SK-N-SH treated with all-trans-retinoic acid at 6 μM for 48 hours (cell line): ENCODE measurements around the gene ARTN.

ENCODE experiments used
- ATAC-seq: fragments of 200-7000 bp; cut with Tn5 transposase; 3 replicates; pipeline ENCODE4 v1.9.1; 2020; ENCODE audit warnings: mild to moderate bottlenecking, moderate library complexity
- ARNTL ChIP-seq: fragments of 450-650 bp; formaldehyde crosslinking; IDR thresholded peaks from 2 replicates; pipeline ENCODE4 v1.5.0; 2020; ENCODE audit warnings: low read depth, mild to moderate bottlenecking, moderate library complexity, borderline replicate concordance
- CREB5 ChIP-seq: fragments of 250-450 bp; sonication (Bioruptor Pico); IDR thresholded peaks from 2 replicates; pipeline ENCODE4 v1.5.1; 2020; ENCODE audit warnings: low read depth, mild to moderate bottlenecking, moderate library complexity
- CSDC2 ChIP-seq: fragments of 250-450 bp; sonication (Bioruptor Pico); IDR thresholded peaks from 2 replicates; pipeline ENCODE4 v1.5.0; 2020; ENCODE audit warnings: mild to moderate bottlenecking, moderate library complexity
- ESRRG ChIP-seq: fragments of 250-450 bp; sonication (Bioruptor Pico); IDR thresholded peaks from 2 replicates; pipeline ENCODE4 v1.6.1; 2021; ENCODE audit warnings: mild to moderate bottlenecking
- ISL1 ChIP-seq: fragments of 250-450 bp; sonication (Bioruptor Pico); IDR thresholded peaks from 2 replicates; pipeline ENCODE4 v2.1.2; 2022; ENCODE audit warnings: mild to moderate bottlenecking, moderate library complexity
- OSR1 ChIP-seq: fragments of 250-450 bp; sonication (Bioruptor Pico); IDR thresholded peaks from 2 replicates; pipeline ENCODE4 v1.8.0; 2022; ENCODE audit warnings: moderate library complexity, mild to moderate bottlenecking, inconsistent platforms
- PPARA ChIP-seq: fragments of 250-450 bp; sonication (Bioruptor Pico); IDR thresholded peaks from 2 replicates; pipeline ENCODE4 v1.5.0; 2020; ENCODE audit warnings: mild to moderate bottlenecking, borderline replicate concordance
- SNAI2 ChIP-seq: fragments of 250-450 bp; sonication (Bioruptor Pico); IDR thresholded peaks from 2 replicates; pipeline ENCODE4 v1.5.0; 2020; ENCODE audit warnings: mild to moderate bottlenecking, moderate library complexity
- TCF4 ChIP-seq: fragments of 250-450 bp; sonication (Bioruptor Pico); IDR thresholded peaks from 2 replicates; pipeline ENCODE4 v1.8.0; 2021; ENCODE audit warnings: mild to moderate bottlenecking, moderate library complexity, borderline replicate concordance
- TOX ChIP-seq: fragments of 250-450 bp; sonication (Bioruptor Pico); IDR thresholded peaks from 2 replicates; pipeline ENCODE4 v1.8.0; 2021; ENCODE audit warnings: mild to moderate bottlenecking, moderate library complexity, borderline replicate concordance
- ZC3H10 ChIP-seq: fragments of 250-450 bp; sonication (Bioruptor Pico); IDR thresholded peaks from 2 replicates; pipeline ENCODE4 v1.5.1; 2021; ENCODE audit warnings: mild to moderate bottlenecking, moderate library complexity
- ZFP3 ChIP-seq: fragments of 250-450 bp; sonication (Bioruptor Pico); IDR thresholded peaks from 2 replicates; pipeline ENCODE4 v1.5.0; 2020; ENCODE audit warnings: mild to moderate bottlenecking, moderate library complexity
- ZFP30 ChIP-seq: fragments of 450-650 bp; formaldehyde crosslinking; IDR thresholded peaks from 2 replicates; pipeline ENCODE4 v1.5.0; 2022; ENCODE audit warnings: mild to moderate bottlenecking, moderate library complexity
- ZNF565 ChIP-seq: fragments of 450-650 bp; formaldehyde crosslinking; conservative IDR thresholded peaks from 2 replicates; pipeline ENCODE4 v1.5.0; 2020; ENCODE audit warnings: low read depth, mild to moderate bottlenecking, moderate library complexity
- ZNF70 ChIP-seq: fragments of 450-650 bp; formaldehyde crosslinking; IDR thresholded peaks from 2 replicates; pipeline ENCODE4 v1.5.0; 2020; ENCODE audit warnings: mild to moderate bottlenecking, moderate library complexity
- ZNF8 ChIP-seq: fragments of 450-650 bp; formaldehyde crosslinking; IDR thresholded peaks from 2 replicates; pipeline ENCODE4 v1.5.0; 2020; ENCODE audit warnings: mild to moderate bottlenecking, moderate library complexity
- TF ChIP-seq, protein P1 (sequence below): fragments of 250-450 bp; sonication (Bioruptor Pico); IDR thresholded peaks from 2 replicates; pipeline ENCODE4 v1.5.1; 2021; ENCODE audit warnings: mild to moderate bottlenecking, moderate library complexity
- TF ChIP-seq, protein P2 (sequence below): fragments of 250-450 bp; sonication (Bioruptor Pico); IDR thresholded peaks from 2 replicates; pipeline ENCODE4 v1.8.0; 2021; ENCODE audit warnings: low read depth, mild to moderate bottlenecking, moderate library complexity, borderline replicate concordance
- TF ChIP-seq, protein P3 (sequence below): fragments of 250-450 bp; sonication (Bioruptor Pico); IDR thresholded peaks from 2 replicates; pipeline ENCODE4 v1.8.0; 2020; ENCODE audit warnings: mild to moderate bottlenecking, moderate library complexity, borderline replicate concordance

The ARTN gene

DNA sequence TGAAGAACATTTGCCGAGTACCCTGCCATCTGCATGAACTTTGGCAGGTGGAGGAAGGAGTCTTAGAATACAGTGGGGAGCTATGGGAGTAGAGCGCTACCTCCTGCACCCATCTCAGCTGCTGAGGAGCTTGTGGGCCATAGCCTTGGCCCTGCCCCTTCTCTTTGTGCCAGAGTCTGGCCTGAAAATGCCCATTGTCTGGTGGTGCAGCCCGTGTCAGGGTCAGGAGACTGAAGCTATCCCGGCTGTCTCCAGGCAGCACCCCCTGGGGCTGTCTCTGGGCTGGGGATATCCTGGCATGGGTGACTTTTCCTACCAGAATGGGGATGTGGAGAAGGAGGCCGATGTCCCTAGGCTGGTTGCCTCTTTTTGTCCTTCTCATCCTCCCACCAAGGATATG lies 20.4 kb downstream of the ARTN start:
- no peak for ATAC-seq
- TF ChIP-seq OSR1 (CRISPR knock-in tag): no peak
- no peak for TF ChIP-seq ZNF8 (CRISPR knock-in tag)
- no peak for TF ChIP-seq ZC3H10 (CRISPR knock-in tag)
- no peak for TF ChIP-seq TOX (CRISPR knock-in tag)
- no peak for TF ChIP-seq ZFP3
- no peak for TF ChIP-seq ZNF565 (CRISPR knock-in tag)

GRCh38 chr1:43956234-43956633 lies 22.6 kb downstream of the ARTN start:
- ATAC-seq: no peak
- TF ChIP-seq TCF4 (no peak), ISL1 (CRISPR knock-in tag) (no peak), ZNF565 (CRISPR knock-in tag) (no peak), ARNTL (CRISPR knock-in tag) (no peak), CSDC2 (CRISPR knock-in tag) (no peak), CREB5 (CRISPR knock-in tag) (no peak), ZFP3 (no peak), ZNF70 (no peak), ZFP30 (CRISPR knock-in tag) (no peak), ZC3H10 (CRISPR knock-in tag) (no peak), SNAI2 (no peak), PPARA (no peak), ESRRG (CRISPR knock-in tag) (no peak), OSR1 (CRISPR knock-in tag) (no peak), TOX (CRISPR knock-in tag) (no peak)
- TF ChIP-seq, protein P1, sequence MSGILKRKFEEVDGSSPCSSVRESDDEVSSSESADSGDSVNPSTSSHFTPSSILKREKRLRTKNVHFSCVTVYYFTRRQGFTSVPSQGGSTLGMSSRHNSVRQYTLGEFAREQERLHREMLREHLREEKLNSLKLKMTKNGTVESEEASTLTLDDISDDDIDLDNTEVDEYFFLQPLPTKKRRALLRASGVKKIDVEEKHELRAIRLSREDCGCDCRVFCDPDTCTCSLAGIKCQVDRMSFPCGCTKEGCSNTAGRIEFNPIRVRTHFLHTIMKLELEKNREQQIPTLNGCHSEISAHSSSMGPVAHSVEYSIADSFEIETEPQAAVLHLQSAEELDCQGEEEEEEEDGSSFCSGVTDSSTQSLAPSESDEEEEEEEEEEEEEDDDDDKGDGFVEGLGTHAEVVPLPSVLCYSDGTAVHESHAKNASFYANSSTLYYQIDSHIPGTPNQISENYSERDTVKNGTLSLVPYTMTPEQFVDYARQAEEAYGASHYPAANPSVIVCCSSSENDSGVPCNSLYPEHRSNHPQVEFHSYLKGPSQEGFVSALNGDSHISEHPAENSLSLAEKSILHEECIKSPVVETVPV (CRISPR knock-in tag): no peak
- TF ChIP-seq, protein P2, sequence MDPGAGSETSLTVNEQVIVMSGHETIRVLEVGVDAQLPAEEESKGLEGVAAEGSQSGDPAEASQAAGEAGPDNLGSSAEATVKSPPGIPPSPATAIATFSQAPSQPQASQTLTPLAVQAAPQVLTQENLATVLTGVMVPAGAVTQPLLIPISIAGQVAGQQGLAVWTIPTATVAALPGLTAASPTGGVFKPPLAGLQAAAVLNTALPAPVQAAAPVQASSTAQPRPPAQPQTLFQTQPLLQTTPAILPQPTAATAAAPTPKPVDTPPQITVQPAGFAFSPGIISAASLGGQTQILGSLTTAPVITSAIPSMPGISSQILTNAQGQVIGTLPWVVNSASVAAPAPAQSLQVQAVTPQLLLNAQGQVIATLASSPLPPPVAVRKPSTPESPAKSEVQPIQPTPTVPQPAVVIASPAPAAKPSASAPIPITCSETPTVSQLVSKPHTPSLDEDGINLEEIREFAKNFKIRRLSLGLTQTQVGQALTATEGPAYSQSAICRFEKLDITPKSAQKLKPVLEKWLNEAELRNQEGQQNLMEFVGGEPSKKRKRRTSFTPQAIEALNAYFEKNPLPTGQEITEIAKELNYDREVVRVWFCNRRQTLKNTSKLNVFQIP (CRISPR knock-in tag): no peak
- TF ChIP-seq, protein P3, sequence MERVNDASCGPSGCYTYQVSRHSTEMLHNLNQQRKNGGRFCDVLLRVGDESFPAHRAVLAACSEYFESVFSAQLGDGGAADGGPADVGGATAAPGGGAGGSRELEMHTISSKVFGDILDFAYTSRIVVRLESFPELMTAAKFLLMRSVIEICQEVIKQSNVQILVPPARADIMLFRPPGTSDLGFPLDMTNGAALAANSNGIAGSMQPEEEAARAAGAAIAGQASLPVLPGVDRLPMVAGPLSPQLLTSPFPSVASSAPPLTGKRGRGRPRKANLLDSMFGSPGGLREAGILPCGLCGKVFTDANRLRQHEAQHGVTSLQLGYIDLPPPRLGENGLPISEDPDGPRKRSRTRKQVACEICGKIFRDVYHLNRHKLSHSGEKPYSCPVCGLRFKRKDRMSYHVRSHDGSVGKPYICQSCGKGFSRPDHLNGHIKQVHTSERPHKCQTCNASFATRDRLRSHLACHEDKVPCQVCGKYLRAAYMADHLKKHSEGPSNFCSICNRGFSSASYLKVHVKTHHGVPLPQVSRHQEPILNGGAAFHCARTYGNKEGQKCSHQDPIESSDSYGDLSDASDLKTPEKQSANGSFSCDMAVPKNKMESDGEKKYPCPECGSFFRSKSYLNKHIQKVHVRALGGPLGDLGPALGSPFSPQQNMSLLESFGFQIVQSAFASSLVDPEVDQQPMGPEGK (CRISPR knock-in tag): no peak

GRCh38 chr1:43957407-43958040 lies 23.9 kb downstream of the ARTN start:
- no peak for ATAC-seq
- TF ChIP-seq ZNF565 (CRISPR knock-in tag) (no peak), TOX (CRISPR knock-in tag) (no peak), ZNF70 (no peak), CREB5 (CRISPR knock-in tag) (no peak), OSR1 (CRISPR knock-in tag) (no peak)
- TF ChIP-seq, protein P1 (CRISPR knock-in tag): no peak
- TF ChIP-seq, protein P2 (CRISPR knock-in tag): no peak
